MM.1S (cell line): ENCODE data around the gene FAR2.
A peak's percentile ranks its signal among the peaks of the same experiment; 100 is the strongest.

Experiments
- DNase-seq: peaks from one replicate; pipeline ENCODE4 v3.0.0-alpha.2; 2015
- H2AFZ ChIP-seq: fragments of 300-600 bp; sonication (generic); 2 replicates; pipeline ENCODE4 v1.6.0; 2016; ENCODE audit warnings: antibody characterized with exemption, low read length
- H3F3A ChIP-seq: fragments of 300-600 bp; sonication (generic); 2 replicates; pipeline ENCODE4 v1.6.1; 2016; ENCODE audit warnings: mild to moderate bottlenecking, antibody characterized with exemption, low read length, moderate library complexity, mixed read lengths; ENCODE audit not compliant: insufficient read depth
- H3K27ac ChIP-seq: fragments of 300-600 bp; sonication (generic); 2 replicates; pipeline ENCODE4 v1.5.1; 2016; ENCODE audit warnings: mild to moderate bottlenecking, low read length
- H3K27me3 ChIP-seq: fragments of 300-600 bp; sonication (generic); replicated peaks from 2 replicates; pipeline ENCODE4 v1.6.0; 2016; ENCODE audit warnings: low read length; ENCODE audit not compliant: insufficient read depth
- H3K36me3 ChIP-seq: fragments of 300-600 bp; sonication (generic); replicated peaks from 2 replicates; pipeline ENCODE4 v1.6.1; 2016; ENCODE audit warnings: mild to moderate bottlenecking, low read length, mixed read lengths; ENCODE audit not compliant: insufficient read depth
- H3K4me1 ChIP-seq: fragments of 300-600 bp; sonication (generic); 2 replicates; pipeline ENCODE4 v1.6.1; 2016; ENCODE audit warnings: low read length, mixed read lengths
- H3K4me2 ChIP-seq: fragments of 300-600 bp; sonication (generic); 2 replicates; pipeline ENCODE4 v1.6.0; 2016; ENCODE audit warnings: low read depth, low read length
- H3K4me3 ChIP-seq: fragments of 300-600 bp; sonication (generic); 2 replicates; pipeline ENCODE4 v1.5.1; 2016; ENCODE audit warnings: low read length, mixed read lengths
- H3K79me2 ChIP-seq: fragments of 300-600 bp; sonication (generic); 2 replicates; pipeline ENCODE4 v1.6.1; 2016; ENCODE audit warnings: mixed run types, low read length, mixed read lengths
- H3K9ac ChIP-seq: fragments of 300-600 bp; sonication (generic); 2 replicates; pipeline ENCODE4 v1.6.1; 2016; ENCODE audit warnings: low read length, mixed read lengths
- H3K9me2 ChIP-seq: fragments of 300-600 bp; sonication (generic); replicated peaks from 2 replicates; pipeline ENCODE4 v1.6.1; 2016; ENCODE audit warnings: mild to moderate bottlenecking, low read length, mixed read lengths; ENCODE audit not compliant: insufficient read depth
- H3K9me3 ChIP-seq: fragments of 300-600 bp; sonication (generic); replicated peaks from 2 replicates; pipeline ENCODE4 v1.6.1; 2016; ENCODE audit warnings: mild to moderate bottlenecking, low read length, mixed read lengths; ENCODE audit not compliant: insufficient read depth
- H4K20me1 ChIP-seq: fragments of 300-600 bp; sonication (generic); 2 replicates; pipeline ENCODE4 v1.6.1; 2016; ENCODE audit warnings: mild to moderate bottlenecking, low read length, moderate library complexity, mixed read lengths; ENCODE audit not compliant: insufficient read depth
- EZH2 ChIP-seq: fragments of 300-600 bp; sonication (generic); optimal IDR thresholded peaks from 2 replicates; pipeline ENCODE3; 2017; ENCODE audit warnings: low read depth, mild to moderate bottlenecking, antibody characterized with exemption, low read length, mixed read lengths
- EZH2phosphoT487 ChIP-seq: fragments of 300-600 bp; sonication (generic); IDR thresholded peaks from 2 replicates; pipeline ENCODE4 v1.6.1; 2018; ENCODE audit warnings: antibody characterized with exemption, low read length
- TF ChIP-seq, protein P1 (sequence below): fragments of 300-600 bp; sonication (generic); IDR thresholded peaks from 2 replicates; pipeline ENCODE4 v1.5.1; 2016; ENCODE audit warnings: antibody characterized with exemption, low read length, mixed read lengths

FAR2 gene

DNA sequence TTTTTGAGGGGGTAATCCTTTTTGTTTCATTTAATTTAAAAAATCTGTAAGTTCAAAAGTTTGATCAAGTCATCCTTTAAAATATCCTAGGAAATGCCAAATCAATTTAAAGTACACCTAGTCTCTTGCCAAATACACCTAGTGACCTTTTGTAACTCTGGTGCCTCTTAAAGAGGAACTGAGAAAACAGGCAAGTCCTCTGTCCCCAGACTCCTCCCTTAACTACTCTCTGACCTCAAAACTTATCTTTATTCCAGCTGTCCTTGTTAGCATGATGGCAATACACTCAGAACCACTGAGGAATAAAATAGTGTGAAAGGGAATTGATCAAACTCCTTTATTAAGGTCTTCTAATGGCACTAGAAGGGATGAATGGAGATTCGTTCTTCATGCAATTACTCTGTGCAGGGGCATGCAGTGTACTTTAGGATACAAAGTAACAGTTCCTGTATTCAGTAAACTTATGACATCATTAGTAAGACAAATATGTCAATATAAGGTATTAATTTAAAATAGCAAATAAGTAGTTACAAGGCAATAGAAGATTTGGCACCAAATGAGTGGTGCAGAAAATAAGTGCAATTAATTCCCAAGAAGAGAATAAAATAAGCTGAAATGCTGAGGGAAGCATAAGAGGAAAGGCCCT is 3.3 kb downstream of the FAR2 start:
- H3K27ac ChIP-seq, result peak overlapping the region; percentile 30; the same call in 1 of the 2 replicates
- no peak for TF ChIP-seq EZH2phosphoT487
- TF ChIP-seq, protein P1, sequence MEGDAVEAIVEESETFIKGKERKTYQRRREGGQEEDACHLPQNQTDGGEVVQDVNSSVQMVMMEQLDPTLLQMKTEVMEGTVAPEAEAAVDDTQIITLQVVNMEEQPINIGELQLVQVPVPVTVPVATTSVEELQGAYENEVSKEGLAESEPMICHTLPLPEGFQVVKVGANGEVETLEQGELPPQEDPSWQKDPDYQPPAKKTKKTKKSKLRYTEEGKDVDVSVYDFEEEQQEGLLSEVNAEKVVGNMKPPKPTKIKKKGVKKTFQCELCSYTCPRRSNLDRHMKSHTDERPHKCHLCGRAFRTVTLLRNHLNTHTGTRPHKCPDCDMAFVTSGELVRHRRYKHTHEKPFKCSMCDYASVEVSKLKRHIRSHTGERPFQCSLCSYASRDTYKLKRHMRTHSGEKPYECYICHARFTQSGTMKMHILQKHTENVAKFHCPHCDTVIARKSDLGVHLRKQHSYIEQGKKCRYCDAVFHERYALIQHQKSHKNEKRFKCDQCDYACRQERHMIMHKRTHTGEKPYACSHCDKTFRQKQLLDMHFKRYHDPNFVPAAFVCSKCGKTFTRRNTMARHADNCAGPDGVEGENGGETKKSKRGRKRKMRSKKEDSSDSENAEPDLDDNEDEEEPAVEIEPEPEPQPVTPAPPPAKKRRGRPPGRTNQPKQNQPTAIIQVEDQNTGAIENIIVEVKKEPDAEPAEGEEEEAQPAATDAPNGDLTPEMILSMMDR, result no peak
- TF ChIP-seq EZH2, result no peak
- H3K27me3 ChIP-seq, result no peaks in the 10 kb centered on the region
- H3K36me3 ChIP-seq, result no peaks in the 10 kb centered on the region
- no peaks in the 10 kb centered on the region for H3K9me3 ChIP-seq
- peak overlapping the region; percentile 15; the same call in 1 of the 2 replicates for H3K4me2 ChIP-seq
- peak; percentile 56 for DNase-seq
- H2AFZ ChIP-seq, result no peak overlapping the region
- H3K9ac ChIP-seq, result no peak overlapping the region
- H3K9me2 ChIP-seq, result no peaks in the 10 kb centered on the region
- peaks cover 48% of the 10 kb centered on the region for H3K4me1 ChIP-seq
- H4K20me1 ChIP-seq, result no peaks in the 10 kb centered on the region
- peaks cover 42% of the 10 kb centered on the region for H3K79me2 ChIP-seq
- no peak overlapping the region for H3K4me3 ChIP-seq
- H3F3A ChIP-seq, result peaks cover 29% of the 10 kb centered on the region

DNA sequence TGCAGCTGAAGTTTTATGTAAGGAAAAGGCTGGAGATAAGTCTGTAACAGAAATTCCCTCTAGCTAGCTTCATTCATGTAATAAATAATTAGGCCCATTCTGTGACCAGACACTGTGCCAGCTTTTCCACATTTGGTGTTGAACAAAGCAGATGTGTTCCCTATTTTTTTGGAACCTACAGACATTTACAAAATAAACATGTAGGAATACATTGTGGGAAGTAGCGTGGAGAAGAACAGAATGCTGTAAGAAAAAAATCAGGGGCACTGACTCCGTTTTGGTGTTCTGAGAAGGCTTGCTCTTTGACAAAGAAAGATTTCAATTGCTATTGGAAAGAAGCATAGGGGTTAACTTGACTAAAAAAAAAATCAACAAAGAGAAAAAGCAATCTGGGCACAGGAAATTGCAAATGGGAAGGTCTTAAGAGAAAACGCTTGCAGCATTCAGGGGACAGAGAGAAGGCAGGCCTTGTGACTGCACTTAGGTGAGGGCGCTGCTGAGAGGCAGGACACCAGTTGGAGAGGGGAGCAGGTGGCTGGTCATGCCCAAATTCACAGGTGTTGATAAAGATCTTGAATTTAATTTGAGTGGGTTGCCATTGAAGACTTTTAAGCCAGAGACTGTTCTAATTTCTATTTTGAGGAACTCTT is 4.0 kb downstream of the FAR2 start:
- H3K9ac ChIP-seq, result no peak overlapping the region
- H3K4me2 ChIP-seq, result peak overlapping the region; percentile 20; the same call in 1 of the 2 replicates
- H3K4me1 ChIP-seq, result peaks cover 48% of the 10 kb centered on the region

DNA sequence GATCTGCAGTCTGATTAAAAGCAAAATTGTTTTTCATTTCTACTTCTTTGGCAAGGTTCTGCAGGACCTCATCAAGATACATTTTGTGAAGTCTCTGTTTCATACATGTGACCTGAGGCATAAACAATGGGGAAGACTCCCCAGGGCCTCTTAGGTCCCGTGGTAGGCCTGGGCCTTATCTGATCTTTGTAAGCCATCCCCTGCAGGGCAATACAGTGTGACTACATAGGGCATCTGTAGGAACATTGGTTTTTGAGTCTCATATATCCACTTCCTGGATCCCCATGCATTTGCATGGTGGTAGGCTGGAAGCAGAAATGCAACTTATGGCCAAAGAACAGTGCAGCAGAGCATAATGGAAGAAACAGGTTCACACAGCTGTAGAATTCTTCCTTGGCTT is 6.0 kb downstream of the FAR2 start:
- peak overlapping the region; percentile 12; the same call in 1 of the 2 replicates for H2AFZ ChIP-seq

More for the DNA sequence above, 4.0 kb downstream of the FAR2 start:
- H3K4me3 ChIP-seq, result no peak overlapping the region
- TF ChIP-seq, protein P1, result no peak; the same call in 1 of the 2 replicates
- TF ChIP-seq EZH2 (no peak), EZH2phosphoT487 (no peak)
- DNase-seq, result peak; percentile 33
- H3K9me2 ChIP-seq, result no peaks in the 10 kb centered on the region
- H4K20me1 ChIP-seq, result no peaks in the 10 kb centered on the region
- peaks cover 29% of the 10 kb centered on the region for H3F3A ChIP-seq
- no peaks in the 10 kb centered on the region for H3K9me3 ChIP-seq
- H3K27ac ChIP-seq, result peak overlapping the region; percentile 30; the same call in 1 of the 2 replicates
- no peaks in the 10 kb centered on the region for H3K27me3 ChIP-seq
- H3K79me2 ChIP-seq, result peaks cover 42% of the 10 kb centered on the region
- no peak overlapping the region for H2AFZ ChIP-seq
- H3K36me3 ChIP-seq, result no peaks in the 10 kb centered on the region

More for the DNA sequence above, 6.0 kb downstream of the FAR2 start:
- Histone ChIP-seq H3K9ac (no peak overlapping the region), H3K27ac (peak overlapping the region; percentile 53; the same call in 1 of the 2 replicates), H3K4me2 (peak overlapping the region; percentile 33; the same call in 1 of the 2 replicates), H3K4me3 (no peak overlapping the region), H3K36me3 (no peaks in the 10 kb centered on the region), H3K9me2 (no peaks in the 10 kb centered on the region), H3K9me3 (no peaks in the 10 kb centered on the region), H3K79me2 (peaks cover 29% of the 10 kb centered on the region), H3F3A (peaks cover 29% of the 10 kb centered on the region), H4K20me1 (no peaks in the 10 kb centered on the region), H3K27me3 (no peaks in the 10 kb centered on the region), H3K4me1 (peaks cover 46% of the 10 kb centered on the region)
- TF ChIP-seq EZH2phosphoT487, result no peak
- TF ChIP-seq EZH2, result no peak
- TF ChIP-seq, protein P1, result no peak
- peak; percentile 58 for DNase-seq
